HG02588 (cell line): ENCODE results near the gene TRIM27.
"Not testable (repeated sequence)": the region's sequence is repeated elsewhere in the genome, so short reads cannot be mapped to it uniquely, and the experiment has no call there.

Experiments
- ATAC-seq: cut with Tn5 transposase; IDR thresholded peaks from one replicate; pipeline ENCODE4 v1.9.1; 2021; ENCODE audit warnings: mild to moderate bottlenecking, moderate library complexity; ENCODE audit not compliant: unreplicated experiment

TRIM27 gene, protein sequence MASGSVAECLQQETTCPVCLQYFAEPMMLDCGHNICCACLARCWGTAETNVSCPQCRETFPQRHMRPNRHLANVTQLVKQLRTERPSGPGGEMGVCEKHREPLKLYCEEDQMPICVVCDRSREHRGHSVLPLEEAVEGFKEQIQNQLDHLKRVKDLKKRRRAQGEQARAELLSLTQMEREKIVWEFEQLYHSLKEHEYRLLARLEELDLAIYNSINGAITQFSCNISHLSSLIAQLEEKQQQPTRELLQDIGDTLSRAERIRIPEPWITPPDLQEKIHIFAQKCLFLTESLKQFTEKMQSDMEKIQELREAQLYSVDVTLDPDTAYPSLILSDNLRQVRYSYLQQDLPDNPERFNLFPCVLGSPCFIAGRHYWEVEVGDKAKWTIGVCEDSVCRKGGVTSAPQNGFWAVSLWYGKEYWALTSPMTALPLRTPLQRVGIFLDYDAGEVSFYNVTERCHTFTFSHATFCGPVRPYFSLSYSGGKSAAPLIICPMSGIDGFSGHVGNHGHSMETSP

DNA sequence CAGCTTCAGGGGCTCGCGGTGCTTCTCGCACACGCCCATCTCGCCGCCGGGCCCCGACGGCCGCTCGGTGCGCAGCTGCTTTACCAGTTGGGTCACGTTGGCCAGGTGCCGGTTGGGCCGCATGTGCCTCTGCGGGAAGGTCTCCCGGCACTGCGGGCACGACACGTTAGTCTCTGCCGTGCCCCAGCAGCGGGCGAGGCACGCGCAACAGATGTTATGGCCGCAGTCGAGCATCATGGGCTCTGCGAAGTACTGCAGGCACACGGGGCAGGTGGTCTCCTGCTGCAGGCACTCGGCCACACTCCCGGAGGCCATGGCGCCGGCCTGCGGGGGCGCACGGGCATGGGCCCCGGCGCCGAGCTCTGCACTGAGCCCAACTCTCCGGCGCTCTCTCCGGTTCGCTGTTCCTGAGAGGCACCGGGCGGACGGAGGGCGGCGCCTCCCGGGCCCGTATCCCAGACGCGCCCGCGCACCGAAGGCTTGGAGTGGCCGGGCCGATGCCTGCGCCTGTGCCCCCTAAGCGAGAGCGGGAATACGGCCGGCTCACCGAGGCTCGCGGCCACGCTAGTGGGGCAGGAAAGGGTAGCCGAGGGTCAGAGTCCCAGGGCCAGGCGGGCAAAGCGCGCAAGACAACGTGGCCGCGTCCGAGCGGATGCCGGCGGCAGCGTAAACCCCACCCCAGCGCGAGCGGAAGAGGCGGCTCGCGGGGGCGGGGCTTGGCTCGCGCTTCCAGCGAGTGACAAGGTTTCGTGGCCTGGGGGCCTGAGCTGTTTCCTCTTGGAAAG lies at the start of gene TRIM27:
Gene TRIM27 (minus strand): TSS at position 668 of the 785 bp plus-strand sequence. CDS start 353 bp downstream, at position 315.
- peak; percentile 91 for ATAC-seq

DNA sequence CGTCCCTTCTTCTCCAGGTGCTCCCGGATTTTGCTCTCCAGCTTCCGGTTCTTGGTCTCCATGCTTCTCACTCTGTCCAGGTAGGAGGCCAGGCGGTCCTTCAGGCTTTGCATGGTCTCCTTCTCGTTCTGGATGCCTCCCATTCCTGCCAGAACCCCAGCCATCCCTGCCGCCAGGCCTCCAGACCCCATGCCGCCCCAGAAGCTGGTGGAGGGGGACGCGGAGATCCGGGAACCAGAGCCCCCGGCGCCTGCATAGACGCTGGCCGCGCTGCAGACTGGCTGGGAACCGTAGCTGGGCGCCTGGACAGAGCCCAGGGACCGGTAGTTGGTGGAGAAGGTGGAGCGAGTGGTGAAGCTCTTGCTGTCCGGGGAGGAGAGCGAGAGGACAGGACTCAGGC lies 46.3 kb upstream of the TRIM27 start:
- not testable (repeated sequence) for ATAC-seq

DNA sequence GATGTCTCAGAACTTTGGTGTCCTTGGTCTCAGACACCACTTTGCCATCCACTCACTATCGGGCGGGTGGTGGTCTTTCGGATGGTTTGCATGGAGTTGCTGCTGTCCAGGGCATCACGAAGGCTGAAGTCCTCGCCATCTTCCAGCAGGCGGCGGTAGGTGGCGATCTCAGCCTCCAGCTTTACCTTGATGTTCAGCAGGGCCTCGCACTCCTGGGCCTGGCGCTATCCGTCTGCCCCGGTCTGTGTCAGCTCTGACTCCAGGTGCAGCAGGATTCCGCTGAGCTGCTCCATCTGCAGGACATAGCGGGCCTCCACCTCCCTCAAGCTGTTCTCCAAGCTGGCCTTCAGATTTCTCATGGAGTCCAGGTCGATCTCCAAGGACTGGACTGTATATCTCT lies 45.3 kb upstream of the TRIM27 start:
- no peak for ATAC-seq

DNA sequence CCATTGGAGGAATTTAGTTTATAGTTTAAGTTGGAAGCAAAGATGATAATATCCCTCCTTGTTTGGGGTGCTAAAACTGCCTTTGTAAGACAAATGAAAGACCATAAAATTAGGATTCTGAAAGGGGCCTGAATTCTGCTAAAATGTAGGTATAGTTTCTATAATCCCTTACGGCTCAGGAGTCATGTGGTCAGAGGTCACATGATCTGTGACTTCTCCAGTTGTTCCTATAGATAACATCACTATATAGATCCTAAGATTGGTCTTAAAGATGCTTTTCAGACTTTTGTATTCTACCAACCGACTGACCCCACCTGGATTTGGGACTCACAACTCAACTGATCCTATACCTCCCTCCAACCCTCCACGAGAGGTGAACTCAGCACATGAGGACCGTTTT lies 44.7 kb upstream of the TRIM27 start:
- no peak for ATAC-seq

DNA sequence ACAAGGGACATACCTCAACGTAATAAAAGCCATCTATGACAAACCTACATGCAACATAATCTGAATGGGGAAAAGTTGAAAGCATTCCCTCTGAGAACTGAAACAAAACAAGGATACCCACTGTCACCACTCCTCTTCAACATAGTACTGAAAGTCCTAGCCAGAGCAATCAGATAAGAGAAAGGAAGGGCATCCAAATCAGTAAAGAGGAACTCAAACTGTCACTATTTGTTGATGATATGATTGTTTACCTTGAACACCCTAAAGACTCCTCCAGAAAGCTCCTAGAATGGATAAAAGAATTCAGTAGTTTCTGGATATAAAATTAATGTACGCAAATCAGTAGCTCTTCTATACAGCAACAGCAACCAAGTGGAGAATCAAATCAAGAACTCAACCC lies 41.9 kb upstream of the TRIM27 start:
- ATAC-seq, result no peak

DNA sequence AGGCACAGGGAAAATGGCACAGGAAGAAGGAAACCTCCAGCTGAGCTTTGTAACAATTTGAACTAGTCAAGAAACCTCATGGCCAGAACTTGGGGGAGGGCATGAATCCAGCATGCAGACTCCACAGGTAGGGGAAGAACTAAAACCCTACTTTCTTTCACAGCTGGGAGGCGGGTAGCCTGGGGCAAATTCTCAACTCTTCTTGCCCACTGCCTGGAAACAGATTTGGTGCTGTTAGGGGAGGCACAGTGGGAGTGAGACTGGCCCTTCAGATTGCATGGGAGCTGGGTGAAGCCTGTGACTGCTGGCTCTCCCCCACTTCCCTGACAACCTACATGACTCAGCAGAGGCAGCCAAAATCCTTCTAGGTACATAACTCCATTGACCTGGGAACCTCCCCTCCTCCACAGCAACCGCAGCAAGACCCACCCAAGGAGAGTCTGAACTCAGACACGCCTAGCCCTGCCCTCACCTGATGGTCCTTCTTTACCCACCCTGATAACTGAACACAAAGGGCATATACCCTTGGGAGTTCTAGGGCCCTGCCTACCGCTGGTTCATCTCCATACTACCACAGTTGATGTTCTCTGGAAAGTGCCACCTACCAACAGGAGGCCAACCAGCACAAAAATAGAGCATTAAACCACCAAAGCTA lies 37.2 kb upstream of the TRIM27 start:
- no peak for ATAC-seq

DNA sequence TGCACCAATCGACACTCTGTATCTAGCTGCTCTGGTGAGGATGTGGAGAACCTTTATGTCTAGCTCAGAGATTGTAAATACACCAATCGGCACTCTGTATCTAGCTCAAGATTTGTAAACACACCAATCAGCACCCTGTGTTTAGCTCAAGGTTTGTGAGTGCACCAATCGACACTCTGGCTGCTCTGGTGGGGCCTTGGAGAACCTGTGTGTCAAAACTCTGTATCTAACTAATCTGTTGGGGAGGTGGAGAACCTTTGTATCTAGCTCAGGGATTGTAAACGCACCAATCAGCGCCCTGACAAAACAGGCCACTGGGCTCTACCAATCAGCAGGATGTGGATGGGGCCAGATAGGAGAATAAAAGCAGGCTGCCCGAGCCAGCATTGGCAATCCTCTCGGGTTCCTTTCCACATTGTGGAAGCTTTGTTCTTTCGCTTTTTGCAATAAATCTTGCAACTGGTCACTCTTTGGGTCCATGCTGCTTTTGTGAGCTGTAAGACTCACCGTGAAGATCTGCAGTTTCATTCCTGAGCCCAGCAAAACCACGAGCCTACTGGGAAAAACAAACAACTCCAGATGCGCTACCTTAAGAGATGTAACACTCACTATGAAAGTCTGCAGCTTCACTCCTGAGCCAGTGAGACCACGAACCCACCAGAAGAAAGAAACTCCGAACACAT lies 34.9 kb upstream of the TRIM27 start:
- ATAC-seq, result not testable (repeated sequence)

DNA sequence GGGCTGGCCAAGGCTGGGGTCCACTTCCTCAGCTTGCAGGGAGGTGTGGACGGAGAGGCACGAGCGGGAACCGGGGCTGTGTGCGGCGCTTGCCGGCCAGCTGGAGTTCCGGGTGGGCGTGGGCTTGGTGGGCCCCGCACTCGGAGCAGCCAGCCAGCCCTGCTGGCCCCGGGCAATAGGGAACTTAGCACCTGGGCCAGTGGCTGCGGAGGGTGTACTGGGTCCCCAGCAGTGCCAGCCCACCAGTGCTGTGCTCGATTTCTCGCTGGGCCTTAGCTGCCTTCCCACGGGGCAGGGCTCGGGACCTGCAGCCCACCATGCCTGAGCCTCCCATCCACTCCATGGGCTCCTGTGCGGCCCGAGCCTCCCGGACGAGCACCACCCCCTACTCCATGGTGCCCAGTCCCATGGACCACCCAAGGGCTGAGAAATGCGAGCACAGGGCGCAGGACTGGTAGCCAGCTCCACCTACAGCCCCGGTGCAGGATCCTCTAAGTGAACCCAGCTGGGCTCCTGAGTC lies 34.1 kb upstream of the TRIM27 start:
- ATAC-seq, result not testable (repeated sequence)

DNA sequence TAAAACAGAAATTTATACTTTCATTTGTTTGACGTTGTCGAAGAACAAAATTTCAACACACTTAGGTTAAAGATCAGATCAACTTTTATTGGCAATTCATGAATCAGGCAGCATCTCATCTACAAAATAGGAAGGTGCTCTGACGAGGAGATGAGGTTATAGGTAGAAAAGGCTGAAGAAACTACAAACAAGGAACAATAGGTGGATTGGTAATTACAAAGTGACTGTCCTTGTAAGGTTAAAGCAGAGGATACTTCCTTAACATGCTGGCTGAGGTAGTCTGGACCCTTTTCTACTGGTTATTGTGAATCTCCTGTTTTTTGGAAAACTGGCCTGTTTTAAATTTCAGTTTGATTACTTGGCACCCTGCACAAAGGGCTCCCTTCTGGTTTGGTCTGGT lies 32.5 kb upstream of the TRIM27 start:
- ATAC-seq, result no peak

DNA sequence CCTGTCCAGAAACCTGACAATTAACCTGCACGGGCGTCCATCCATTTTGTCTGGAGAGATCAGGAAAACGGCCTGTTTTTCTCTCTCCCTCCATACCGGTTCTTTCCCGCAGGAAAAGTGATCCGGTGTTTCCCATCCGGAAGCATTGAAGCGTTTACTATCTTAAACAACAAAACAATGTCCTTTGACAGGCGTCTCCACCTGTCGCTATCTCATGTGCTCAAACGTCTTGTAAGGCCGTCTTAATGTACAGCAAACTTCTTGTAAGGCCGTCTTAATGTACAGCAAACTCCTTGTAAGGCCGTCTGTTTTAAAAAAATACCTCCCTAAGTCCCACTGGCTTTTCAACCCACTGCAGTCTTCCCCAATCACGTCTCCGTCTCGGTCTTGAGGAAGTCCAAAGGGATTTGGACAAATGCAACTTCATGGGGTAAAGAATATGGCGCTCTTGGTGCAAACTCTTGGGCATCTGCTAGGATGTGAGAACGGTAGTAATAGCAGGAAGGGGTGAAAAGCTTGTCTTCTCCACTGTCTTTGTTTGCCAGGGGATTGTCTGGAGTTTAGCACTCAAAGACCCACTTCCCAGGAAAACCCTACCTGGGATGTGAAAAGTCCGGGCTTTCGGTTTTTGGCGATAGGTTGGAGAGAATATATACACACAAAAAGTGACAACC lies 29.9 kb upstream of the TRIM27 start:
- ATAC-seq, result no peak

DNA sequence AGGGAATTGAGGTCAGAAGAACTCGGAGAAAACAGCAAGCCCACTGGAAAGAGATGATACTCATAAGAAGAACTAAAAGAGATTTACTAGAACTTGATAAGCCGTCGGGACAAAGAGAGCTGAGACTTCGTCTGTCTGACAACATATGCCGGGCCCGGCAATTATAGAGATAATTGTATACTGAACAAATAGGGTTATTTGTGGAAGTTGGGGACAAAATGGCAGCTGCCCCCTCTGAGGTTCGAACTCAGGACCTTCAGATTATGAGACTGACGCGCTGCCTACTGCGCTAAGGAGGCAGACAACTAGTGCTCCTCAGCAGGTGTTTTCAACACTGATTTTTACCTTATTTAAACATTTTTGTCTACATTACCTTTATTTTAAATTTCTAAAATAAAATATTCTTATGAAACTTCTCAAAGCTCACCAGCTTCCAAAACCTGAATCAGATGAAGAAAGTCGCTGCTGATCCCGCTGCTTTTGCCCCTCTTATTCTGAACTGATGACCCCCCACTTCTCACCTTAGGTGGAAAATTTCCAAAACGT lies 29.3 kb upstream of the TRIM27 start:
- ATAC-seq, result peak; percentile 64

DNA sequence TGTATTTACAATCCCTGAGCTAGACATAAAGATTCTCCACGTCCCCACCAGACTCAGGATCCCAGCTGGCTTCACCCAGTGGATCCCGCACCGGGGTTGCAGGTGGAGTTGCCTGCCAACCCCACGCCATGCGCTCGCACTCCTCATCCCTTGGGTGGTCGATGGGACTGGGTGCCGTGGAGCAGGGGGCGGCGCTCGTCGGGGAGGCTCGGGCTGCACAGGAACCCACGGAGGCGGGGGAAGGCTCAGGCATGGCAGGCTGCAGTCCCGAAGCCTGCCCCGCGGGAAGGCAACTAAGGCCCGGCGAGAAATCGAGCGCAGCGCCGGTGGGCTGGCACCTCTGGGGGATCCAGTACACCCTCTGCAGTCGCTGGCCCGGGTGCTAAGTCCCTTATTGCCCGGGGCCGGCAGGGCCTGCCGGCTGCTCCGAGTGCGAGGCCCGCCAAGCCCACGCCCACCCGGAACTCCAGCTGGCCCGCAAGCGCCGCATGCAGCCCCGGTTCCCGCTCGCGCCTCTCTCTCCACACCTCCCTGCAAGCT lies 25.9 kb upstream of the TRIM27 start:
- not testable (repeated sequence) for ATAC-seq

DNA sequence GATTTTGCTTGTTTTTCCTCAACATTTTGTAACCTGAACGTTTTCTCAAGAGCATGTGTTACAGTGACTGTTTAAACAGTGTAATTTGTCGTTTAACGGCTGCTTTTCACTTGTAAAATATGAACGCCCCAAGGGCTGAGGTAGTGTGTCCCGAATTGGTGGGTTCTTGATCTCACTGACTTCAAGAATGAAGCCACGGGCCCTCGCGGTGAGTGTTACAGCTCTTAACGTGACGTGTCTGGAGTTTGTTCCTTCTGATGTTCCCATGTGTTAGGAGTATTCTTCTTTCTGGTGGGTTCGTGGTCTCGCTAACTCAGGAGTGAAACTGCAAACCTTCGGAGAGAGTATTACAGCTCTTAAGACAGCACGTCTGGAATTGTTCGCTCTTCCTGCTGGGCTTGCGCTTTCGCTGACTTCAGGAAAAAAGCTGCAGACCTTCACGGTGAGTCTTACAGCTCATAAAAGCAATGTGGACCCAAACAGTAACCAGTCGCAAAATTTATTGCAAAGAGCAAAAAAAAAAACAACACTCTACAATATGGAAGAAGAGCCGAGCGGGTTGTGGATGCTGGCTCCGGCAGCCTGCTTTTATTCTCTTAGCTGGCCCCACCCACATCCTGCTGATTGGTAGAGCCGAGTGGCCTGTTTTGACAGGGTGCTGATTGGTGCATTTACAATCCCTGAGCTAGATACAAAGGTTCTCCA lies 25.1 kb upstream of the TRIM27 start:
- no peak for ATAC-seq

DNA sequence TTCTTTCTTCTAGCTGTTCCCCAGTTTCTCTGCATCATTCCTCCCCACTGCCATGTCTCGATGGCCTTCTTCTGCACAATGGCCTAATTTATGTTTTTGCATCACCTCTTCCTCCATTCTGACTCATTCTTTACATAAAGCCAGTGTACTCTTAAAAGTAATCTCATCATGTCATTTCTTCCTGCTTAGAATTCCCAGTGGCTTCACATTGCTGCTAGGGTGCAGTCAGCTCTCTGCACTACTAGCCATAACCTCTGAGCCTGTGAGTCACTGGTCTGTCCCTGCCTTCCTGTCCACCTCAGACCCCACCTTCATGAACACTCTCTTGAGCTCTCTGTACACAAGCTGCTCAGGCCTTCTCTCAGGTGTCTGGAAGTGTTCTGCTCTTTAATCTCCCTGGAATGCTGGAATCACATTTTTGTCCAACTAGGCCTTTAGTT lies 24.1 kb upstream of the TRIM27 start:
- ATAC-seq, result no peak

DNA sequence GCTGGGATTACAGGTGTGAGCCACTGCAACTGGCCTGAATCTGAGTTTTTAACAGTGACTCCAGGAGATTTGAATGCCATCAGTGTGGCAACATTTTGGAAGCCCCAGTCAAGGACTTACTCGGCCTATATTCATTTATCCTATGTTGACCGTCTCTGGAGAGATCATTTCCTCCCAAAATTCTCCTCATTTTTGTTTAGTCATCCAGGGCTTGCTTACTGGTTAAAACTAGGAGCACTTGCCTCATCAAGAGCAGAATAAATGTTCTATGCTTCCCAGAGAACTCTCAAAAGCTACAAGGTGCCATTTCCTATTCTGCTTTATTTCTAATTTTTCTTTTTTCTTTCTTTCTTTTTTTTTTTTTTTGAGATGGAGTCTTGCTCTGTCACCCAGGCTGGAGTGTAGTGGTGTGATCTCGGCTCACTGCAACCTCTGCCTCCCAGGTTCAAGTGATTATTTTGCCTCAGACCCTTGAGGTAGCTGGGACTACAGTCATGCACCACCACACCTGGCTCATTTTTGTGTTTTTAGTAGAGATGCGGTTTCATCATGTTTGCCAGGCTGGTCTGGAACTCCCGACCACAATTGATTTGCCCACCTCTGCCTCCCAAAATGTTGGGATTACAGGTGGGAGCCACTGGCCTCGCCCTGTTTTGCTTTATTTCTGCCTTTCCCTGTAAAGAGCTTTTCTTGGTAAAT lies 23.4 kb upstream of the TRIM27 start:
- no peak for ATAC-seq

DNA sequence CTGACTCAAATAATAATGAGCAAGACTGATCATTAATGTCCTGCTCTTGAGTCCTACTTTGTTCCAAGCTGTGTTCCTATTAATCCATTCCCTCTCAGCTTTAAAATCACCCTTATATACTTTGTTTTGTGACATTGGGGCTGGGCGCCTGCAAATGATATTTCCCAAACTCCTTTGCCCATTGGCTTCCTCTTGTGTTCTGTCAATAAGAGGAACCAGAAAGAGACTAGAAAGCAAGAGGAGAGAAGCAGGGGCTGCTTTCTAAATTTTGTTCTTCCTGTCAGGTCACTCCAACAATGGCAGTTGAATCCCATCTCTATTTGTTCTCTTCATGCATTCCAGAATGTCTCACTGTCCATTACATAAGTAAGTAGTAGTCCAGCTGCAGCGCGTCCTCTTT lies 21.6 kb upstream of the TRIM27 start:
- no peak for ATAC-seq

DNA sequence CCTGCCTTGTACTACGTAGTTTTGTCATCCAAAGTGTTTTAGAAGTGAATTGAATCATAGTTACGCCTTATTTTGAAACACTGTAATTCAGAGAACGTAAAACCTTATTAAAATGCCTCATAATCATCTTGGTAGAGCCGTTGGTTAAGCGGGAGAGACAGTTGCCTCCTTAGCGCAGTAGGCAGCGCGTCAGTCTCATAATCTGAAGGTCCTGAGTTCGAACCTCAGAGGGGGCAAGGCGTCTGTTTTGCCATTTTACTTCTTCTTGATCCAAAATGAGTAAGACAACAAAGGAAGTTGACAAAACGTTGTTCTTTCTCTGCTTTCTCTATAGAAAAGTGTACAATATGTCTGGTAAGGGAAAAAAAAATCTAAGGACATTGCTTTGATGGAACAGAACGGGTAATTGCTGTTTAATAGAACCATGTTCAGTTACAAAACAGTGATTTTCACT lies 20.7 kb upstream of the TRIM27 start:
- no peak for ATAC-seq
